ENCODE data around the gene PRKCA.

- TF ChIP-seq CTCF (IDR thresholded peaks at IDR 0.05): no peak
- TF ChIP-seq POLR2A (IDR thresholded peaks at IDR 0.05; ENCODE audit: low read depth): no peak
Measured at GRCh38 chr17:66268247-66268927, 34.0 kb upstream of the PRKCA start.
